Measurements from ENCODE around the gene SENP2. TPM values are rescaled to one million over a fixed set of nuclear protein-coding genes. Genes with fewer than 3 reads are reported as not detected.
"Not testable (repeated sequence)": the region's sequence is repeated elsewhere in the genome, so short reads cannot be mapped to it uniquely, and the experiment has no call there.

Gene SENP2
- total RNA-seq, 1 donor = 24.6 TPM

- not testable (repeated sequence) for H3K9me3 ChIP-seq (ENCODE audit: low read depth, low read length); H3K79me2 ChIP-seq (ENCODE audit: insufficient read depth, low read length); H3K4me2 ChIP-seq (ENCODE audit: insufficient read depth, low read length); H3K27ac ChIP-seq (ENCODE audit: low read depth, low read length); H3K4me3 ChIP-seq (ENCODE audit: insufficient read depth, low read length); H3K27me3 ChIP-seq (ENCODE audit: insufficient read depth, low read length); H4K20me1 ChIP-seq (ENCODE audit: insufficient read depth, low read length); H3K4me1 ChIP-seq (ENCODE audit: insufficient read depth, low read length); H3K36me3 ChIP-seq (ENCODE audit: insufficient read depth, low read length); H2AFZ ChIP-seq (ENCODE audit: low read length)
- peak; percentile 57 for TF ChIP-seq CTCF (IDR thresholded peaks at IDR 0.05; ENCODE audit: extremely low read depth, low read depth, low read length)
- DNase-seq (ENCODE audit: insufficient read length, low spot score, missing footprints) = peak; percentile 41
Measured at GRCh38 chr3:185575108-185575869, 10.8 kb upstream of the SENP2 start.

GRCh38 chr3:185582236-185582635 is 3.9 kb upstream of the SENP2 start:
- no peak overlapping the region for H3K4me2 ChIP-seq (ENCODE audit: insufficient read depth, low read length)
- no peak overlapping the region for H2AFZ ChIP-seq (ENCODE audit: low read length)
- no peaks in the 10 kb centered on the region for H3K36me3 ChIP-seq (ENCODE audit: insufficient read depth, low read length)
- TF ChIP-seq CTCF (IDR thresholded peaks at IDR 0.05; ENCODE audit: extremely low read depth, low read depth, low read length) = no peak
- H3K4me1 ChIP-seq (ENCODE audit: insufficient read depth, low read length) = peaks cover 12% of the 10 kb centered on the region
- H3K27me3 ChIP-seq (ENCODE audit: insufficient read depth, low read length) = no peaks in the 10 kb centered on the region
- H3K79me2 ChIP-seq (ENCODE audit: insufficient read depth, low read length) = peaks cover 11% of the 10 kb centered on the region
- no peak overlapping the region for H3K4me3 ChIP-seq (ENCODE audit: insufficient read depth, low read length)
- no peak overlapping the region for H3K27ac ChIP-seq (ENCODE audit: low read depth, low read length)
- no peaks in the 10 kb centered on the region for H3K9me3 ChIP-seq (ENCODE audit: low read depth, low read length)
- no peaks in the 10 kb centered on the region for H4K20me1 ChIP-seq (ENCODE audit: insufficient read depth, low read length)
- DNase-seq (ENCODE audit: insufficient read length, low spot score, missing footprints) = no peak

- Histone ChIP-seq H3K4me1 (ENCODE audit: insufficient read depth, low read length) (peaks cover 14% of the 10 kb centered on the region), H4K20me1 (ENCODE audit: insufficient read depth, low read length) (no peaks in the 10 kb centered on the region), H3K79me2 (ENCODE audit: insufficient read depth, low read length) (peaks cover 13% of the 10 kb centered on the region), H3K27ac (ENCODE audit: low read depth, low read length) (no peak overlapping the region), H3K4me2 (ENCODE audit: insufficient read depth, low read length) (no peak overlapping the region), H3K9me3 (ENCODE audit: low read depth, low read length) (no peaks in the 10 kb centered on the region), H3K27me3 (ENCODE audit: insufficient read depth, low read length) (no peaks in the 10 kb centered on the region), H3K36me3 (ENCODE audit: insufficient read depth, low read length) (no peaks in the 10 kb centered on the region), H3K4me3 (ENCODE audit: insufficient read depth, low read length) (no peak overlapping the region), H2AFZ (ENCODE audit: low read length) (no peak overlapping the region)
- TF ChIP-seq CTCF (IDR thresholded peaks at IDR 0.05; ENCODE audit: extremely low read depth, low read depth, low read length) = no peak
- no peak for DNase-seq (ENCODE audit: insufficient read length, low spot score, missing footprints)
Measured at GRCh38 chr3:185582871-185583270, 3.2 kb upstream of the SENP2 start.

- Histone ChIP-seq H3K27ac (ENCODE audit: low read depth, low read length) (no peak overlapping the region), H3K27me3 (ENCODE audit: insufficient read depth, low read length) (no peaks in the 10 kb centered on the region), H3K36me3 (ENCODE audit: insufficient read depth, low read length) (no peaks in the 10 kb centered on the region), H3K4me2 (ENCODE audit: insufficient read depth, low read length) (no peak overlapping the region), H4K20me1 (ENCODE audit: insufficient read depth, low read length) (no peaks in the 10 kb centered on the region), H2AFZ (ENCODE audit: low read length) (no peak overlapping the region), H3K9me3 (ENCODE audit: low read depth, low read length) (no peaks in the 10 kb centered on the region), H3K4me1 (ENCODE audit: insufficient read depth, low read length) (peaks cover 14% of the 10 kb centered on the region), H3K4me3 (ENCODE audit: insufficient read depth, low read length) (no peak overlapping the region), H3K79me2 (ENCODE audit: insufficient read depth, low read length) (peaks cover 22% of the 10 kb centered on the region)
- TF ChIP-seq CTCF (IDR thresholded peaks at IDR 0.05; ENCODE audit: extremely low read depth, low read depth, low read length) = no peak
- DNase-seq (ENCODE audit: insufficient read length, low spot score, missing footprints) = no peak
Measured at GRCh38 chr3:185583925-185584324, 2.2 kb upstream of the SENP2 start.

Data from osteoblast (primary cell).